Naive thymus-derived CD4-positive, alpha-beta T cell (primary cell): ENCODE results near the gene MAPK7. TPM values are rescaled to one million over a fixed set of nuclear protein-coding genes. Genes with fewer than 3 reads are reported as not detected.

Source experiments
- ATAC-seq: fragments of 150-1000 bp; cut with Tn5 transposase; 2 replicates; pipeline ENCODE4 v1.10.0; 2021; ENCODE audit warnings: mild to moderate bottlenecking, moderate library complexity
- CTCF ChIA-PET: fragments of 350-600 bp; sonication (Branson Sonifier 250); formaldehyde crosslinking; loops from one replicate; lab custom pipeline; 2021; ENCODE audit warnings: antibody characterized with exemption; lab: Charles Lee
- POLR2A ChIA-PET: fragments of 350-600 bp; sonication (Branson Sonifier 250); formaldehyde crosslinking; loops from one replicate; lab custom pipeline; 2021; ENCODE audit warnings: antibody characterized with exemption, inconsistent platforms; lab: Charles Lee
- DNase-seq, 9 donors: peaks; one replicate each; pipeline versions ENCODE4 v3.0.0 to v3.0.0-alpha.2; 2020 to 2022; ENCODE audit warnings: mixed read lengths in 1 of 9
- H3K27ac ChIP-seq: one replicate; pipeline ENCODE4 v1.7.0; 2013; ENCODE audit warnings: mild to moderate bottlenecking, low read depth, low read length, moderate library complexity
- H3K27me3 ChIP-seq, 2 donors: one replicate each; pipeline ENCODE4 v1.7.0; 2013; ENCODE audit warnings: low read length in 2 of 2, mild to moderate bottlenecking in 2 of 2, moderate library complexity in 2 of 2; ENCODE audit not compliant: control insufficient read depth in 2 of 2, insufficient read depth in 2 of 2
- H3K36me3 ChIP-seq, 3 experiments: 1 replicate in 2 of 3; 2 replicates in 1 of 3; pipeline ENCODE4 v1.7.0; 2013; ENCODE audit warnings: low read length in 3 of 3, mild to moderate bottlenecking in 3 of 3, moderate library complexity in 1 of 3; ENCODE audit not compliant: insufficient read depth in 3 of 3, control insufficient read depth in 2 of 3
- H3K4me1 ChIP-seq, 2 donors: one replicate each; pipeline ENCODE4 v1.7.0; 2013; ENCODE audit warnings: low read length in 2 of 2, mild to moderate bottlenecking in 2 of 2, moderate library complexity in 1 of 2; ENCODE audit not compliant: control insufficient read depth in 2 of 2, insufficient read depth in 2 of 2
- H3K4me3 ChIP-seq: 2 replicates; pipeline ENCODE4 v1.7.0; 2013; ENCODE audit warnings: mild to moderate bottlenecking, low read length
- H3K9me3 ChIP-seq, 3 experiments: 1 replicate in 2 of 3; 2 replicates in 1 of 3; pipeline ENCODE4 v1.7.0; 2013; ENCODE audit warnings: low read length in 3 of 3; ENCODE audit not compliant: control insufficient read depth in 2 of 3
- H3K27ac Mint-ChIP-seq, 9 donors: one replicate each; pipeline ENCODE4 v1.8.0; 2020 to 2022; ENCODE audit warnings: mixed read lengths in 9 of 9, mild to moderate bottlenecking in 8 of 9, moderate library complexity in 5 of 9, inconsistent platforms in 2 of 9
- H3K27me3 Mint-ChIP-seq, 5 donors: one replicate each; pipeline ENCODE4 v1.8.0; 2021 to 2022; ENCODE audit warnings: mixed read lengths in 5 of 5, mild to moderate bottlenecking in 1 of 5
- H3K36me3 Mint-ChIP-seq, 5 donors: one replicate each; pipeline ENCODE4 v1.8.0; 2020 to 2022; ENCODE audit warnings: mixed read lengths in 5 of 5, mild to moderate bottlenecking in 3 of 5, inconsistent platforms in 1 of 5
- H3K4me1 Mint-ChIP-seq, 7 donors: one replicate each; pipeline ENCODE4 v1.8.0; 2020 to 2022; ENCODE audit warnings: mixed read lengths in 7 of 7, mild to moderate bottlenecking in 3 of 7, inconsistent platforms in 1 of 7
- H3K4me3 Mint-ChIP-seq, 10 donors: one replicate each; pipeline ENCODE4 v1.8.0; 2020 to 2022; ENCODE audit warnings: mild to moderate bottlenecking in 10 of 10, mixed read lengths in 10 of 10, moderate library complexity in 6 of 10, inconsistent platforms in 2 of 10
- H3K9me3 Mint-ChIP-seq, 11 donors: one replicate each; pipeline ENCODE4 v1.8.0; 2020 to 2022; ENCODE audit warnings: mixed read lengths in 11 of 11, mild to moderate bottlenecking in 4 of 11, inconsistent platforms in 1 of 11, moderate library complexity in 1 of 11
- intact Hi-C, 2 donors: fragments of 100-400 bp; cut with micrococcal nuclease; formaldehyde crosslinking; loops; one replicate each; pipeline ENCODE4 v1.15.1; 2023
- polyA plus RNA-seq, 2 donors: library from polyadenylated mRNA; unstranded; fragments of 300-500 nt; fragmentation: Illumina TruSeq; gene quantifications; one replicate each; pipeline ENCODE4 v1.2.3, GENCODE V29; 2021
- total RNA-seq, 6 experiments: library from RNA in 5 of 6; stranded (reverse) in 5 of 6; gene quantifications; 1 replicate in 5 of 6; 2 replicates in 1 of 6; pipeline ENCODE4 v1.2.3 and lab custom pipeline; 2021 to 2026

Gene MAPK7
- total and polyA plus RNA-seq, 7 experiments from 2014 or later: 4.3 to 50.5 (median 25.7) TPM

GRCh38 chr17:19379361-19380065, 1.2 kb downstream of the MAPK7 start:
- ChIA-PET CTCF (interaction anchor here (1.0 to 1.8 kb wide), 2 partner anchors 17 to 133 kb away, joined by 4 to 7 read pairs; partner anchors contain the start of gene B9D1), POLR2A (interaction anchor here (2.5 kb wide), 2 partner anchors 11 to 17 kb away, joined by 19 to 26 read pairs; partner anchors contain the start of gene B9D1)

GRCh38 chr17:19380481-19381301, 2.4 kb downstream of the MAPK7 start:
- POLR2A ChIA-PET: no interaction called here
- Mint-ChIP-seq H3K27me3 (no peaks in the 10 kb centered on the region), H3K4me3 (peak overlapping the region in 3 of 10 donors; percentile 18 to 61 (median 25)), H3K4me1 (peaks cover 12 to 26% (median 21%) of the 10 kb centered on the region in 7 donors), H3K9me3 (peaks cover 0 to 1% (median 0%) of the 10 kb centered on the region in 11 donors), H3K27ac (peak overlapping the region in 2 of 9 donors; percentile 36 to 74), H3K36me3 (peaks cover 0 to 38% (median 13%) of the 10 kb centered on the region in 5 donors)
- CTCF ChIA-PET: interaction anchor here (1.8 kb wide), 1 partner anchor 18 kb away, joined by 7 read pairs; the partner anchor contains the start of gene B9D1
- DNase-seq (peak in 1 of 9 donors; percentile 1), ATAC-seq (no peak)
- no peak overlapping the region for H3K27ac ChIP-seq
- peaks cover 0 to 52% (median 0%) of the 10 kb centered on the region in 3 experiments for H3K36me3 ChIP-seq
- intact Hi-C loops: no loop called here
- no peak overlapping the region for H3K4me3 ChIP-seq
- H3K27me3 ChIP-seq: no peaks in the 10 kb centered on the region
- H3K4me1 ChIP-seq: peaks cover 0 to 6% of the 10 kb centered on the region in 2 donors
- H3K9me3 ChIP-seq: no peaks in the 10 kb centered on the region

More at GRCh38 chr17:19379361-19380065, 1.2 kb downstream of the MAPK7 start:
- no peak overlapping the region for H3K27ac ChIP-seq
- ATAC-seq: no peak
- Mint-ChIP-seq H3K4me3 (peak overlapping the region; percentile 69 to 100 (median 95)), H3K27me3 (no peaks in the 10 kb centered on the region), H3K4me1 (peaks cover 11 to 28% (median 22%) of the 10 kb centered on the region in 7 donors), H3K9me3 (peaks cover 0 to 1% (median 0%) of the 10 kb centered on the region in 11 donors), H3K36me3 (peaks cover 0 to 36% (median 13%) of the 10 kb centered on the region in 5 donors), H3K27ac (peak overlapping the region; percentile 20 to 97 (median 70))
- intact Hi-C loops: loop anchor here (2.0 to 10.0 kb wide), 11 partner anchors 83 to 1663 kb away; partner anchors contain the start of genes ALDH3A2 (in 2 of the 2), PRPSAP2 (in 2 of the 2), AKAP10 (in 1 of the 2) and ALKBH5 (in 1 of the 2)
- H3K4me3 ChIP-seq: no peak overlapping the region
- no peak for DNase-seq
- peaks cover 0 to 6% of the 10 kb centered on the region in 2 donors for H3K4me1 ChIP-seq
- H3K9me3 ChIP-seq: no peaks in the 10 kb centered on the region
- peaks cover 0 to 47% (median 0%) of the 10 kb centered on the region in 3 experiments for H3K36me3 ChIP-seq
- H3K27me3 ChIP-seq: no peaks in the 10 kb centered on the region

- Histone ChIP-seq H3K4me3 (no peak overlapping the region), H3K36me3 (peaks cover 0 to 52% (median 0%) of the 10 kb centered on the region in 3 experiments), H3K9me3 (no peaks in the 10 kb centered on the region), H3K27ac (no peak overlapping the region), H3K27me3 (no peaks in the 10 kb centered on the region), H3K4me1 (peaks cover 0 to 6% of the 10 kb centered on the region in 2 donors)
- ChIA-PET CTCF (no interaction called here), POLR2A (no interaction called here)
- no peak for ATAC-seq
- Mint-ChIP-seq H3K36me3 (peaks cover 0 to 38% (median 13%) of the 10 kb centered on the region in 5 donors), H3K27me3 (no peaks in the 10 kb centered on the region), H3K4me1 (peaks cover 12 to 24% (median 17%) of the 10 kb centered on the region in 7 donors), H3K9me3 (peaks cover 0 to 1% (median 0%) of the 10 kb centered on the region in 11 donors), H3K27ac (no peak overlapping the region), H3K4me3 (no peak overlapping the region)
- intact Hi-C loops: no loop called here
- DNase-seq: no peak
Measured at GRCh38 chr17:19381361-19381740, 3.1 kb downstream of the MAPK7 start.

GRCh38 chr17:19381741-19382444, 3.6 kb downstream of the MAPK7 start:
- CTCF ChIA-PET: no interaction called here

GRCh38 chr17:19382531-19383444, 4.5 kb downstream of the MAPK7 start:
- intact Hi-C loops: no loop called here
- ChIA-PET POLR2A (no interaction called here), CTCF (no interaction called here)
- no peaks in the 10 kb centered on the region for H3K4me1 ChIP-seq
- Mint-ChIP-seq H3K4me3 (no peak overlapping the region), H3K27ac (no peak overlapping the region), H3K36me3 (peaks cover 0 to 38% (median 13%) of the 10 kb centered on the region in 5 donors), H3K4me1 (peaks cover 6 to 15% (median 10%) of the 10 kb centered on the region in 7 donors), H3K27me3 (peaks cover 0 to under 1% (median 0%) of the 10 kb centered on the region in 5 donors), H3K9me3 (peaks cover 0 to 1% (median 0%) of the 10 kb centered on the region in 11 donors)
- H3K27me3 ChIP-seq: no peaks in the 10 kb centered on the region
- ATAC-seq (no peak), DNase-seq (no peak)
- H3K27ac ChIP-seq: no peak overlapping the region
- no peaks in the 10 kb centered on the region for H3K9me3 ChIP-seq
- no peak overlapping the region for H3K4me3 ChIP-seq
- H3K36me3 ChIP-seq: peaks cover 0 to 50% (median 0%) of the 10 kb centered on the region in 3 experiments

More at GRCh38 chr17:19381741-19382444, 3.6 kb downstream of the MAPK7 start:
- DNase-seq (no peak), ATAC-seq (no peak)
- POLR2A ChIA-PET: no interaction called here
- Mint-ChIP-seq H3K27ac (no peak overlapping the region), H3K4me3 (no peak overlapping the region), H3K9me3 (peaks cover 0 to 1% (median 0%) of the 10 kb centered on the region in 11 donors), H3K4me1 (peaks cover 9 to 23% (median 15%) of the 10 kb centered on the region in 7 donors), H3K27me3 (no peaks in the 10 kb centered on the region), H3K36me3 (peaks cover 0 to 38% (median 13%) of the 10 kb centered on the region in 5 donors)
- Histone ChIP-seq H3K27me3 (no peaks in the 10 kb centered on the region), H3K4me3 (no peak overlapping the region), H3K27ac (no peak overlapping the region), H3K4me1 (peaks cover 0 to 4% of the 10 kb centered on the region in 2 donors), H3K9me3 (no peaks in the 10 kb centered on the region), H3K36me3 (peaks cover 0 to 52% (median 0%) of the 10 kb centered on the region in 3 experiments)
- intact Hi-C loops: no loop called here
